Subcutaneous adipose tissue (tissue), 4 donors: Measurements from ENCODE around the gene CDC42EP4. TPM values are rescaled to one million over a fixed set of nuclear protein-coding genes. Genes with fewer than 3 reads are reported as not detected.

Experiments
- total RNA-seq, 4 donors: library from RNA; depleted of rRNA; stranded (reverse); fragments of >200 nt; gene quantifications; one replicate each; pipeline ENCODE4 v1.1.0, GENCODE V29; 2016
- TF ChIP-seq, protein P1 (sequence below): fragments of 450-650 bp; IDR thresholded peaks from one replicate; pipeline ENCODE4 v1.5.1; 2016; ENCODE audit warnings: low read depth, mild to moderate bottlenecking, control low read depth, antibody characterized with exemption, moderate library complexity

CDC42EP4 gene
- total RNA-seq, 4 donors from 2014 or later: 39.9 to 200 (median 75.4) TPM

DNA sequence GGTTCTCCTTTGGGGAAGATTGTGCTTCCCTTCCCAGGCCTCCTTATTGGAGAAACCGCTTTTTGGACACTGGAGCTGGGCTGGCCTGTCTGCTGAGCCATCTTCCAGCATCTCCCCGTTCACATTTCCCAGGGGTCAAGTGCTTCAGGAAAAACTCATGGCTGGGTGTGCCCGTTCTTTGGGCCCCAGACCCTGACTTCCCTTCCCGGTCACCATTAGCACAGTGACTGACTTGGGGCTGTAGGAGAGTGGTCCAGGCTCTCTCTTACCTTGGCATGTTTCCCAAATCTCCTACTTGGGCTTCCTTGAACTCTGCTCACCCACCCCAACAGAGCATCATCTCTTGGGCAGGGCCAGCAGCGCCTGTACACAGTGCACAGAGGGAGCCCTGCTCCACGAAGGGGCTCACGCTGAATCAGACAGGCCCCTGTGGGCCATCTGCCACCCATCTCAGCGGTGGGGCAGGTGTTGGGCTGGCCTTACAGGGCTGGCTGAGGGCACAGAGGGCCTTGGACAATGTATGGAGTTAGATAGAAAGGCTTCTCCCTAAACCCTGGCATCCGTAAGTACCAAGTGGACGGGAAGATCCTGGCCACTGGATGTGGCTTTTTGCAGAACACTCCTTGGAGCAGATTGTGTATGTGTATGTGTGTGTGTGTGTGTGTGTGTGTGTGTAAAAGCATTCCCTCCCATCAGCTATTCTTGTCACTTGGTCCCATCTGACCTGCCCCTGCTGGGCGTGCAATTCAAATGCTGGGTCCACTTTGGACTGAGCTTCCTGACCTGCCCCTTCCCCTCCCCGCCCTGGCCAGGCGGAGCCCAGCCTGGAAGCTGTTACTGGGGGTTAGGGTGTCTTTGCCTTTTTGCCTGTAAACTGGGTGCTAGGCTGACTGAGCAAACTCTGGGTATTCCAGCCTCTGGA is 24.9 kb upstream of the CDC42EP4 start:
- TF ChIP-seq, protein P1, sequence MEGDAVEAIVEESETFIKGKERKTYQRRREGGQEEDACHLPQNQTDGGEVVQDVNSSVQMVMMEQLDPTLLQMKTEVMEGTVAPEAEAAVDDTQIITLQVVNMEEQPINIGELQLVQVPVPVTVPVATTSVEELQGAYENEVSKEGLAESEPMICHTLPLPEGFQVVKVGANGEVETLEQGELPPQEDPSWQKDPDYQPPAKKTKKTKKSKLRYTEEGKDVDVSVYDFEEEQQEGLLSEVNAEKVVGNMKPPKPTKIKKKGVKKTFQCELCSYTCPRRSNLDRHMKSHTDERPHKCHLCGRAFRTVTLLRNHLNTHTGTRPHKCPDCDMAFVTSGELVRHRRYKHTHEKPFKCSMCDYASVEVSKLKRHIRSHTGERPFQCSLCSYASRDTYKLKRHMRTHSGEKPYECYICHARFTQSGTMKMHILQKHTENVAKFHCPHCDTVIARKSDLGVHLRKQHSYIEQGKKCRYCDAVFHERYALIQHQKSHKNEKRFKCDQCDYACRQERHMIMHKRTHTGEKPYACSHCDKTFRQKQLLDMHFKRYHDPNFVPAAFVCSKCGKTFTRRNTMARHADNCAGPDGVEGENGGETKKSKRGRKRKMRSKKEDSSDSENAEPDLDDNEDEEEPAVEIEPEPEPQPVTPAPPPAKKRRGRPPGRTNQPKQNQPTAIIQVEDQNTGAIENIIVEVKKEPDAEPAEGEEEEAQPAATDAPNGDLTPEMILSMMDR: no peak

DNA sequence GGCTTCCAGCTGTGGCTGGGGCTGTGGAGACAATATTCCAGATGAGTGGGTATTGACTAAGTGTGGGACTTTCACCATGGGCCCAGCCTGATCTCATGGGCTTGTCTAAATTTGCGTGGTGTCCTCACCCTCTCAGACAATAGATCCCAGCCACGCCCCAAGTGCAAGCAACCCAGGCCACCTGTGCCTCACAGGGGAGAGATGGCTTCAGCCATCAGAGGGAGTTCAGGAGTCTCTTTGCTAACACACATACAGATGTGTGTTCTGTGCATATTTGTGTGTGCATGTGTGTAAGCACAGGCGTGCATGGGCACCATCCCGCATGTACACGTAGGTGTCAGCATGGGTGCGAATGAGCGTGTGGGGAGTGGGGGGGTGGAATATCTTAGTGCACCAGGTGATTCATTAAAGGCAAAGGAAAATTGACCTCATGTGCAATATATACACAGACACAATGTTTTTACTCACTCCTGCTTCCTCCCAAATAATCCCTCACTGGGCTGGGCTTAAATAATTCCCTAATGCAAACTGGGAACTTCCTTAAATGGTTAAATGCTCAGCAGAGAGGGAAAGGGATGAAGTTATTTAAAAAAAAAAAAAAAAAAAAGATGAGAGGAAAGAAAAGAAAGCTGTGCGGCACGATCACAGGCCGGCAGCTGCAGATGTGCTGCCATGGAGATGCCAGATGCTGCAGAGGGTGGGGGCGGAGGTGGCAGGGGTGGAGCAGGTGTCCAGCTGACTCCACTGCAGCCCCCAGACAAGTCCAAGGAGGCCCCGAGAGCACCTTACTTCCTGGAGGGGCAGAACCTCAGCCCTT is 24.0 kb upstream of the CDC42EP4 start:
- TF ChIP-seq, protein P1: no peak

DNA sequence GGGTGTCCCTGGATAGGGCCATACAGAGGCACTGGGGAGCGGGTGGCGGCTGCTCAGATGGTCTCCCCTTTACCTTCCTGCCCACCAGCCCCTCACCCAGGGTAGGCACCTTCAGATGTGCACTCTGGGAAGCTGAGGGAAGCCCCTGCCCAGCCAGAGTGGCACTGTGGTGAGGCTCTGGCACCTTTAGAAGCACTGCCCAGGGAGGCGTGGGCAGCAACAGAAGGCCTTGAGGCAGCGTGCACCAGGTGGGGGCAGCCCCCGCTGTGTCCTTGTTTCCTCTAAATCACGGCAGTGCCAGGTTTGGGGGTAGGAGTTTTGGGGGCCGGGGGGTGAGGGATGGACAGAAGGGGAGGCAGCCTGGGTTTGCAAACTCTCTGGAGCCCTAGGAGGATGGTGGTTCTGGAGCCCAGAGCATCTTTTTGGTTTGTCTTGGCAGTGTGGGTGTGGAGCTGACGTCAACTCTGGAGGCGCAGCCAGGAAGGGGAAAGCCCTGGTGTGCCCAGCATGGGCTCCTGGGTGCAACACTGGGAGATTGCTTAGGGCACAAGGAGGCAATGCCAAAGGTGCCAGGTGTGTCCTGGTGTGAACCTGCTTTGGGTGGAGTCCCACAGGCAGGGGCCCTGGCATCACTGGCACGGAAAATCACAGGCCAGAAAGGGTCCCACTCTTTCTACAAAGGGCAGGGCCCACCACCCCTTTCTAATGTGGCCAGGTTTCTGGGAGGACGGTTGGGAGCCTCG is 23.1 kb upstream of the CDC42EP4 start:
- TF ChIP-seq, protein P1: no peak

DNA sequence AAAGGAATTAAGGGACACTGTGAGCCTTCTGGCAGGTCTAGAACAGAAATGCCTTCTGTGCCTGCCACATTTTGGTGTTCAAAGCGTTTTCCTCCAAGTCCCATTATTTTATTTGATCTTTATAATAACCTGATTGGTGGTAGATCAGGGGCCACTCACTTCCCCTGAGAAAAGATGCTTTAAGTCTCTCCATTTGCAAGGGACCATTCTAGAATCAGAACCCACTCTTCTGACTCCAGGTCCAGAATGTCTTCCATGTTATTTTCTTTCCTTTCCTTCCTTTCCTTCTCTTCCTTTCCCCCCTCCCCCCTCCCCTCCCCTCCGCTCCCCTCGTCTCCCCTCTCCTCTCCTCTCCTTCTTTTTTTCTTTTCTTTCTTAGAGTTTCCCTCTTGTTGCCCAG is 19.3 kb upstream of the CDC42EP4 start:
- TF ChIP-seq, protein P1: no peak

DNA sequence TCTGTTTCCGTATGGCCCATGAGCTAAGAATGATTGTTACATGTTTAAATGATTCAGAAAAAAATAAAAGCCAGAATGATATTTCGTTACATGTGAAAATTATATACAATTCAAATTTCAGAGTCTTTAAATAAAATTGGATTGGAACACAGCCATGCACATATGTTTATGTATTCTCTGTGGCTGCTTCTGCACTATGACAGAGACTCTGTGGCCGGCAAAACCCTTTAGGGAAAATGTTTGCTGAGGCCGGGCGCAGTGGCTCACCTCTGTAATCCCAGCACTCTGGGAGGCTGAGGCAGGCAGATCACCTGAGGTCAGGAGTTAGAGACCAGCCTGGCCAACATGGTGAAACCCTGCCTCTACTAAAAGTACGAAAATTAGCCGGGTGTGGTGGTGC is 15.9 kb upstream of the CDC42EP4 start:
- TF ChIP-seq, protein P1: no peak

DNA sequence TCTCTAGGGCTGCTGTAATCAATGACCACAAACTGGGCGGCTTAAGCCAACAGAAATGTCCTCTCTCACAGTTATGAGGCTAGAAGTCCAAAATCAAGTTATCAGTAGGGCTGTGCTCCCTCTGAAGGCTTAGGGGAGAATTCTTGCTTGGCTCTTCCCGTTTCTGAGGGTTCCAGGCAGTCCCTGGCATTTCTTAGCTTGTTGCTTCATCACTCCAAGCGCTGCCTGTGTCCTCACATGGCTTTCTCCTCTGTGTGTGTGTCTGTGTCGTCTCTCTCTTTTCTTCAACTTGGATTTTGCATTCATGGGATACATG is 13.7 kb upstream of the CDC42EP4 start:
- TF ChIP-seq, protein P1: no peak
